SK-MEL-5 (cell line): ENCODE data around the gene OSGIN1. TPM values are rescaled to one million over a fixed set of nuclear protein-coding genes. Genes with fewer than 3 reads are reported as not detected.

Source experiments
- DNase-seq: peaks from one replicate; pipeline ENCODE4 v3.0.0-alpha.2; 2016; ENCODE audit warnings: low read depth, low spot score
- in situ Hi-C: cut with HindIII; loops from 2 replicates; pipeline ENCODE4 v1.10.0; 2016; ENCODE audit warnings: low sequenced_read_pairs, high pct_unique_total_duplicates, low pct_unique_long_range_greater_than_20kb
- total RNA-seq: library from RNA; depleted of rRNA; stranded (reverse); fragments of >200 nt; shearing (Covaris generic); gene quantifications from 2 replicates; pipeline ENCODE4 v1.2.3, GENCODE V29; 2014

Gene OSGIN1
- total RNA-seq, 1 experiment from 2014 or later, result 88.5 TPM

- no peak for DNase-seq
- in situ Hi-C loops, result no loop called here
These were observed 10.5 kb downstream of the OSGIN1 start for GRCh38 chr16:83963277-83964119.

GRCh38 chr16:83964684-83965443, 11.8 kb downstream of the OSGIN1 start:
- in situ Hi-C loops, result no loop called here

GRCh38 chr16:83965444-83966152, 12.6 kb downstream of the OSGIN1 start:
- in situ Hi-C loops, result no loop called here
- no peak for DNase-seq

More at GRCh38 chr16:83964684-83965443, 11.8 kb downstream of the OSGIN1 start:
- peak; percentile 39 for DNase-seq

DNA sequence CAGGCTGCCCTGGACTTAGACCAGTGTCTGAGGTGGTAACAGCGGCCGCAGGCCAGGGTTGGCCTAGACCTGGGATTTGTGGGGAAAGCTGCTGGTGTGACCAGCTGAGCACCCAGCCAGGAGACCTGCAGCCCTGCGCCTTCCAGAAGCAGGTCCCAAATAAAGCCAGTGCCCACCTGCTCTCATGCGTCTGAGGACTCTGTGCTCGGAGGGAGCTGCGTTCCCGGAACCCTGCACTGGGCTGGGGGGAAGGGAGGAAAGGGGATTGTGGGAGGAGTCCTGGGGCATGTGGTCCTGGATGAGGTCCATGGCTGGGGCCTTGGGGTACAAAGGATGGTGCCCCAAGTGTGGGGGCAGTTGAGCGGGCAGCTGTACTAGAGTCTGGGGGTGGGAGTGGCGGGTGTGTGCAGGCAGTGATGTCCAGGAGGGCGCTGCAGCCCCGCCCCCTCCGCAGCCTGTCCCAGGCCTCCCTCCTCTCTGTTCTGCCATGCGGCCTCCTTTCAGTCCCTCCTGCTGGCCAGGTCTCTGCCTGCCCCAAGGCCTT, 13.2 kb downstream of the OSGIN1 start:
- in situ Hi-C loops, result no loop called here
- DNase-seq, result no peak

- in situ Hi-C loops, result no loop called here
These were observed 14.1 kb downstream of the OSGIN1 start for GRCh38 chr16:83967091-83967490.

DNA sequence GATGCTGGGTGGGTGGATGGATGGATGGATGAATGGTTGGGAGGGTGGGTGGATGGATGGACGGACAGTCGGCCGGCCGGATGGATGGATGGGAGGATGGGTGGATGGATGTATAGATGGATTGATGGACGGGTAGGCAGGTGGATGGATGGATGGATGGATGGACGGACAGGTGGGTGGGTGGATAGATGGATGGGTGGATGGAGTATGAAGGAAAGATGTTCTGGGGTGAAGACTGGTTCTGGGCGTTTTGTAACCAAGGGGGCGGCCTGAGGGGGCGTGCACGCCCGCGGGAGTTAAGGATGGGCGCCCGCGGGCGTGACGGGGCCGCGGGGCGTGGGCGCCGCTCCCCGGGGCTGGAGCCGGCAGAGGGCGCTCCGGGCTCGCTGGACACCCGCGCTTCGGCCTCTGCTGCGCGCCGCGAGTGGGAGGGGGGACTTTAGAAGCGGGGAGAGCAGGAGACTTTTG, 14.8 kb downstream of the OSGIN1 start, which contains the start of gene NECAB2:
Gene NECAB2 (plus strand): TSS at position 407 of the 468 bp plus-strand sequence. CDS start 405 bp downstream, outside the sequence.
- DNase-seq, result no peak
- in situ Hi-C loops, result no loop called here

More at GRCh38 chr16:83967091-83967490, 14.1 kb downstream of the OSGIN1 start:
- DNase-seq, result no peak

DNA sequence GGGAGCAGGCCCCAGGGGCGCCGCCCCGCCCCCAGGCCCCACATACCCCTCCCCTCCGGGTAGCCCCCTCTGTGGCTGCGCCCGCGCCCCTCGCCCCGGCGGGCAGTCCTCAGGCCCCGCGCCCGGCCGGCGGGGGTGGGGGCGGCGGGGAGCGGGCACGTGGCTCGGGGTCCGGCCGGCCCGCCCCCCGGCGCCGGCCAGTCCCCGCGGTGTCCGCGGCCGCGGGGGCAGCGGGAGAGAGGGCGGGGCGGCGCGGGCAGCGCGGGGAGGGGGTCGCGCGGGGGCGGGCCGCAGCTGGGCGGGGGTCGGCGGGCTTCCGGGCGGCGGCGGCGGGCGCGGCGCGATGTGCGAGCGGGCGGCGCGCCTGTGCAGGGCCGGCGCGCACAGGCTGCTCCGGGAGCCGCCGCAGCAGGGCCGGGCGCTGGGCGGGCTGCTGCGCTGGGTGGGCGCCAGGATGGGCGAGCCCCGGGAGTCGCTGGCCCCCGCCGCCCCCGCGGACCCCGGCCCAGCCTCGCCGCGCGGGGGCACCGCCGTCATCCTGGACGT, 15.3 kb downstream of the OSGIN1 start:
- in situ Hi-C loops, result no loop called here

DNA sequence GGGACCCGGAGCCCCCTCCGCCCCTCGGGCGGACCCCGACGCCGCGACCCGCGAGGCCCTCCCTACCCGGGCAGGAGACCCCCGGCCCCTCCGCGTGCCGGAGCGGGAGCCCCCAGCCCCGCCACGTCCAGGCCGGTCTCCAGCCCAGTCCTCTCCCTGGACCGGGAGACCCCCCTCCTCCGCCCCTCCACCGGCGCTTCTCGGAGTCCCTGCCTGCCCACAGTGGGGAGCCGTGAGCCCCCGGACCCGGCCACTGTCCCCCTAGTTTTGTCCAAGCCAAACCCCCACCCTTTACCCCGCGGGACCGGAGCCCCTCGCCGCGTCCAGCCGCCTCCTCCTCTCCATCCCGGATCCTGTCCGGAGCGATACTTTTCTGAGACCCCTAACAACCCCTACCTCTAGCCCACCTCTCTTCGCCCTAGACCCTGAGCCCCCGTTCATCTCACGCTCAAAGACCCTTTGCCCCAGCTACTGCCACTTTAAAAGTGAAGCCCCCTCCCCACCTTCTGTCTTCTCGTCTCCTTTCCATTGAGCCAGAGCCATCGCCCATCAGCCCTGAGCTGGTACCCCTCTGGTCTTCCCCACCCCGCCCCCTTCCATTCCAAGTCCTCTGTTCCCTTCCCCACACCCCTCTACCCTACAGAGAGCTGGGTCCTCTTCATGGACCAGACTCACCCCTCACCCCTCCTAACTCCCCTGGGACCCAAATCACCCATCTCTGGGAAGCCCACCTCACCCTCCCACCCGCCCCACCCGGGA, 16.0 kb downstream of the OSGIN1 start:
- DNase-seq, result no peak
- in situ Hi-C loops, result no loop called here

More for the DNA sequence above, 15.3 kb downstream of the OSGIN1 start:
- DNase-seq, result no peak

- DNase-seq, result no peak
- in situ Hi-C loops, result no loop called here
These were observed 16.9 kb downstream of the OSGIN1 start for GRCh38 chr16:83969771-83970429.

- in situ Hi-C loops, result no loop called here
- no peak for DNase-seq
These were observed 17.4 kb downstream of the OSGIN1 start for GRCh38 chr16:83970430-83970815.

GRCh38 chr16:83971165-83972130, 18.4 kb downstream of the OSGIN1 start:
- DNase-seq, result no peak
- in situ Hi-C loops, result no loop called here

DNA sequence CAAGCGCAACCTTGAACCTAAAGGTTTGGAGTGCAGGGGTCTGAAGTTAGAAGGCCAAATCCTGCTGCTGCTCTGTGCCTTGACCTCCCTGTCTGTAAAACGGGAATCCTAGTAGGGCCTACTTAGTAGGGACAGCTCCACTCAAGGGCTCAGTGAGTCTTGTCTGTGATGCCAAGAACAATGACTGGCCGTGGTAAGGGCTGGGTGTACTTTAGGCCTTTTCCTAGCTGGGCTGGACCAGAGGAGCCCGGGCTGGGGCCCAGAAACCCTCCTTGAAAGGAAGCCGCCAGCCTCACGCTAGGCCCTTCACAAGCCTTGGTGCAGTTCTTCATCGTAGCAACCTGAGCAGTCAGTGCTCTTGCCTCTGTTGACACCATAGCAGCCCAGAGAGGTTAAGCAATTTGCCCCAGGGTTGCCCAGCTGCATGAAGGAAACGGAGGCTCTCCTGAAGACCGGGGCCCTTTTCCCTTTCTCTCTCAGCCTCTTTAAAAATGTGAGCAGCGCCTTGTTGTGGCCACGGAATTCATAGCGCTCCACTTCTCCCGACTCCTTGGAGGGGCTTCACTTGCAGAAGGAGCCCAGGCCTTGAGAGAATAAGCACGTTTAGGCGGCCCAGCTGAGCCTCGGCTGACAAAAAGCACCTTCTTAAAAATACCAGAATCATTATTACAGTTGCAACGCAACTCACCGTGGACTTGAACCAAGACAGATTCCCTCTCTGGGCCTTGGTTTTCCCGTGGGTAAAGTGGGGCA, 19.4 kb downstream of the OSGIN1 start:
- no peak for DNase-seq
- in situ Hi-C loops, result no loop called here

DNA sequence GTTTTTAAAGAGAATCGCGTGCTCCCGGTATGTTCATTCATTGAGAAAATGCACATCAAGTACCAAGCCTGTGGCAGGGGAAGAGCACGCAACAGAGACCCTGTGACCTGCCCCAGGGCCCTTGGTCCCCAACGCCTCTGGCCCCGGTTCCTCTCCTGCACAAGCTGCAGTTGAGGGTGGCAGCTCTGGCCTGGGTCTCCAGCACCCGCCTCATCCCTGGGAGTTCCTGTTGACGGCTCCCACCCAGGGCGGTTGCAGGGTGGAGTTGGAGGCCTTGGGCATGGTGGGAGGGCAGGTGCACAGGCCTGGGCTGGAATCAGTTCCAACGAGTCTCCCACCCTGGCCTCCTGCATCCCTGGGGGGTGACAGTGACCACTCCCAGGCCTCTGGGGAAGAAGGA, 20.0 kb downstream of the OSGIN1 start:
- in situ Hi-C loops, result no loop called here
- no peak for DNase-seq

DNA sequence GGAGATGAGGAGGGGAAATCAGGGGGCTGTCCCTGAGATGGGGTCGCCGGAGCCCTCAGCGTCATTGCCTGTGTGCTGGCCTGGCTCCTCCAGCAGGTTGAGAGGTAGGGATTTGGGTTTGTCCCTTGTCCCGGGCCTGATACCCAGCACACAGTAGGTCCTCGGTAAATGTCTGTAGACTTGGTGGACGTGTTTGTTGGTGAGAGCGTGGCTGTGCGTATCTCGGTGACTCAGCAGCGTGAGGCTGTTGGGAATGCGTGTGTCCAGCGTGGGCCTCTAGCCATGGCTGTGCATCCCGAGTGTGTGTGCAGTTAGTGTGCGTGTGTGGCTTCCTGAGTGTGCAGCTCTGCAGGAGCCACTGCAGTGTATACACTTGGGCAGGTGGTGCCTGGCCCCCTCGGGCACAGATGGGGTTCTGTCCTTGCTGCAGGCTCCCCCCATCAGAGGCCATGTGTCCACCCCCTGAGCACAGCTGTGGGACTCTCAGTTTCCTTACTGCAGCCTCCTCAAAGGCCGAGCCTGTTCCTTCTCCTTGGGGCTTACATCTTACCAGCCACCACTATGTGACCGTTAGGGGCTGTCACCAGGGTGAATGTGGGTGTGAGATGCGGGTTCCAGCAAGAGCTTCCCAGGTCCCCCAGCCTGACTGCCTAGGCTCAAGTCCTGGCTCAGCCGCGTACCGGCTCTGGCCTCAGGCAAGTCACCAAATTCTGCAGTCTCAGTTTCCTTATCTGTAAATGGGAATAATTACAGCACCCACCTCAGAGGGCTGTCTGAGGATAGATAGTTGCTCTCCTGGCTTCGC, 20.7 kb downstream of the OSGIN1 start:
- in situ Hi-C loops, result no loop called here
- no peak for DNase-seq
